Panc1 (cell line): ENCODE measurements around the gene TUBA3E.
"Not testable (repeated sequence)": the region's sequence is repeated elsewhere in the genome, so short reads cannot be mapped to it uniquely, and the experiment has no call there.

Experiments
- CTCF ChIP-seq: fragments of 450-650 bp; IDR thresholded peaks from 2 replicates; pipeline ENCODE4 v1.5.1; 2017; ENCODE audit warnings: mild to moderate bottlenecking
- POLR2AphosphoS5 ChIP-seq: IDR thresholded peaks from 2 replicates; pipeline ENCODE4 v1.6.1; 2012; ENCODE audit warnings: mild to moderate bottlenecking, low read depth, low read length, moderate library complexity
- REST ChIP-seq, 2 experiments: IDR thresholded peaks; 2 replicates each; pipeline ENCODE4 v1.6.1; 2011 to 2012; ENCODE audit warnings: low read depth in 2 of 2, control low read depth in 1 of 2, low read length in 1 of 2, mild to moderate bottlenecking in 1 of 2, moderate library complexity in 1 of 2; ENCODE audit not compliant: insufficient read depth in 1 of 2
- SIN3A ChIP-seq: IDR thresholded peaks from 2 replicates; pipeline ENCODE4 v1.6.1; 2012; ENCODE audit warnings: low read depth, mild to moderate bottlenecking, low read length, moderate library complexity, borderline replicate concordance; ENCODE audit not compliant: insufficient read depth

GRCh38 chr2:130145006-130145414, 53.2 kb downstream of the TUBA3E start, which contains the start of gene CCDC74B:
- TF ChIP-seq CTCF; REST (IDR thresholded peaks at IDR 0.05; ENCODE audit: insufficient read depth in 1 of 2, low read depth in 2 of 2, low read length in 1 of 2); POLR2AphosphoS5; SIN3A: not testable (repeated sequence)
